Kidney epithelial cell (primary cell): ENCODE measurements around the gene XIAP. TPM values are rescaled to one million over a fixed set of nuclear protein-coding genes. Genes with fewer than 3 reads are reported as not detected.
"Not testable (repeated sequence)": the region's sequence is repeated elsewhere in the genome, so short reads cannot be mapped to it uniquely, and the experiment has no call there.

Experiments used
- DNase-seq: peaks from one replicate; pipeline ENCODE4 v3.0.0-alpha.2; 2010; ENCODE audit warnings: low read depth
- H3K27me3 ChIP-seq: 2 replicates; pipeline ENCODE4 v1.6.0; 2011; ENCODE audit warnings: low read length; ENCODE audit not compliant: control insufficient read depth, insufficient read depth
- H3K36me3 ChIP-seq: 2 replicates; pipeline ENCODE4 v1.5.1; 2011; ENCODE audit warnings: low read length; ENCODE audit not compliant: control insufficient read depth, insufficient read depth
- H3K4me3 ChIP-seq: 2 replicates; pipeline ENCODE4 v1.5.1; 2011; ENCODE audit warnings: low read depth, mild to moderate bottlenecking, control low read depth, low read length
- total RNA-seq: library from RNA; depleted of rRNA; stranded (reverse); fragments of >200 nt; gene quantifications from 2 replicates; pipeline ENCODE4 v1.2.3, GENCODE V29; 2015
- TF ChIP-seq, protein P1 (sequence below): IDR thresholded peaks from 2 replicates; pipeline ENCODE4 v1.5.1; 2011; ENCODE audit warnings: mild to moderate bottlenecking, moderate library complexity, low read length, control low read depth, inconsistent platforms; ENCODE audit not compliant: insufficient read depth, poor library complexity, severe bottlenecking

Gene XIAP
- total RNA-seq, 1 donor from 2014 or later: 31.3 TPM

- Histone ChIP-seq H3K27me3 (no peaks in the 10 kb centered on the region), H3K4me3 (no peak overlapping the region), H3K36me3 (no peaks in the 10 kb centered on the region)
- TF ChIP-seq, protein P1, sequence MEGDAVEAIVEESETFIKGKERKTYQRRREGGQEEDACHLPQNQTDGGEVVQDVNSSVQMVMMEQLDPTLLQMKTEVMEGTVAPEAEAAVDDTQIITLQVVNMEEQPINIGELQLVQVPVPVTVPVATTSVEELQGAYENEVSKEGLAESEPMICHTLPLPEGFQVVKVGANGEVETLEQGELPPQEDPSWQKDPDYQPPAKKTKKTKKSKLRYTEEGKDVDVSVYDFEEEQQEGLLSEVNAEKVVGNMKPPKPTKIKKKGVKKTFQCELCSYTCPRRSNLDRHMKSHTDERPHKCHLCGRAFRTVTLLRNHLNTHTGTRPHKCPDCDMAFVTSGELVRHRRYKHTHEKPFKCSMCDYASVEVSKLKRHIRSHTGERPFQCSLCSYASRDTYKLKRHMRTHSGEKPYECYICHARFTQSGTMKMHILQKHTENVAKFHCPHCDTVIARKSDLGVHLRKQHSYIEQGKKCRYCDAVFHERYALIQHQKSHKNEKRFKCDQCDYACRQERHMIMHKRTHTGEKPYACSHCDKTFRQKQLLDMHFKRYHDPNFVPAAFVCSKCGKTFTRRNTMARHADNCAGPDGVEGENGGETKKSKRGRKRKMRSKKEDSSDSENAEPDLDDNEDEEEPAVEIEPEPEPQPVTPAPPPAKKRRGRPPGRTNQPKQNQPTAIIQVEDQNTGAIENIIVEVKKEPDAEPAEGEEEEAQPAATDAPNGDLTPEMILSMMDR: no peak
- DNase-seq: no peak
Observed at GRCh38 chrX:123923211-123923610, 63.4 kb downstream of the XIAP start.

DNA sequence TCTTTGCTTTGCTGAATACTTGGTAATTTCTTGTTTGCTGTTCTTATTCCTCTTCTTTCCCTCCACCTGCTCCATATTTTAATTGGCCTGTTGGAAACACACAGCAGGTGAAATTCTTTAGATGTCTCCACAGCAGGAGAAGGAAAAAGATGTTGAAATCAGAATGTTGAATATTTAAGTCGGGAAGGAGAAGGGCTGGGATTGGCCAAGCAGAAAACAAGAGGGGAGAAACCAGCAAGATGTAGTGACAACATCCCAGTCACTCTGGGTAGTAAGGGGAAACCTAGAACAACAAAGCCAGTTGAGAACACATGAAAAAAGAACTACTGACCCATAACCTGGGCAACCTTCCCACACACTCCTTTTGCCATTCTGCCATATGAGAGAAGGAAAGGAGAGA, 64.3 kb downstream of the XIAP start:
- no peak for DNase-seq
- TF ChIP-seq, protein P1: no peak
- no peak overlapping the region for H3K4me3 ChIP-seq
- H3K27me3 ChIP-seq: no peaks in the 10 kb centered on the region
- no peaks in the 10 kb centered on the region for H3K36me3 ChIP-seq

- Histone ChIP-seq H3K27me3 (no peaks in the 10 kb centered on the region), H3K4me3 (no peak overlapping the region), H3K36me3 (no peaks in the 10 kb centered on the region)
- DNase-seq: no peak
- TF ChIP-seq, protein P1: no peak
Observed at GRCh38 chrX:123927845-123928244, 68.0 kb downstream of the XIAP start.

- not testable (repeated sequence) for H3K4me3 ChIP-seq, H3K36me3 ChIP-seq, H3K27me3 ChIP-seq, DNase-seq
Observed at GRCh38 chrX:123932055-123932454, 72.2 kb downstream of the XIAP start.

- TF ChIP-seq, protein P1: no peak
- Histone ChIP-seq H3K36me3 (no peaks in the 10 kb centered on the region), H3K4me3 (no peak overlapping the region), H3K27me3 (no peaks in the 10 kb centered on the region)
- DNase-seq: no peak
Observed at GRCh38 chrX:123943074-123943473, 83.2 kb downstream of the XIAP start.

- H3K36me3 ChIP-seq: no peaks in the 10 kb centered on the region
- no peak overlapping the region for H3K4me3 ChIP-seq
- H3K27me3 ChIP-seq: no peaks in the 10 kb centered on the region
- no peak for DNase-seq
- TF ChIP-seq, protein P1: no peak
Observed at GRCh38 chrX:123943488-123943887, 83.6 kb downstream of the XIAP start.
